Panc1 (cell line): ENCODE measurements around the gene ZBTB20.

Experiments used
- POLR2AphosphoS5 ChIP-seq: IDR thresholded peaks from 2 replicates; pipeline ENCODE4 v1.6.1; 2012; ENCODE audit warnings: mild to moderate bottlenecking, low read depth, low read length, moderate library complexity
- TF ChIP-seq, protein P1 (sequence below): fragments of 450-650 bp; IDR thresholded peaks from 2 replicates; pipeline ENCODE4 v1.5.1; 2017; ENCODE audit warnings: mild to moderate bottlenecking

DNA sequence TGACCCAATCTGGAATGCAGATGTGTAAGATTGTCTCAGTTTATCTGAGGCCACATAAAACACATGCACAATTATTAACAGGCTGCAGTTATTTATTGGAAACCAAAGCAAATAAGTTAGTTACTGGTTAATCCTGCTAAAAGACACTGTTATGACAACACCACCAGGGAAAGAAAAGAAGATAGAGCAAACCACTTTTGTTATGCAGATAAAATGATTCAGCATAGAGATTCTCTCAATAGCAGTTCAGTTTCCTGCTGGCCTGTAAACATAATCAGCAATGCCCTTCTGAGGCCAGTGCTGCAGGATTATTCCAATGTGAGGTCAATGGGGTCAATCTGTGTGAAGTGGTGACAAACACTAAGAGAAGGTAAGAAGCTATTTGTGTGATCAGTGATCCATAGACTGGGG is 244.4 kb downstream of the ZBTB20 start:
- TF ChIP-seq, protein P1, sequence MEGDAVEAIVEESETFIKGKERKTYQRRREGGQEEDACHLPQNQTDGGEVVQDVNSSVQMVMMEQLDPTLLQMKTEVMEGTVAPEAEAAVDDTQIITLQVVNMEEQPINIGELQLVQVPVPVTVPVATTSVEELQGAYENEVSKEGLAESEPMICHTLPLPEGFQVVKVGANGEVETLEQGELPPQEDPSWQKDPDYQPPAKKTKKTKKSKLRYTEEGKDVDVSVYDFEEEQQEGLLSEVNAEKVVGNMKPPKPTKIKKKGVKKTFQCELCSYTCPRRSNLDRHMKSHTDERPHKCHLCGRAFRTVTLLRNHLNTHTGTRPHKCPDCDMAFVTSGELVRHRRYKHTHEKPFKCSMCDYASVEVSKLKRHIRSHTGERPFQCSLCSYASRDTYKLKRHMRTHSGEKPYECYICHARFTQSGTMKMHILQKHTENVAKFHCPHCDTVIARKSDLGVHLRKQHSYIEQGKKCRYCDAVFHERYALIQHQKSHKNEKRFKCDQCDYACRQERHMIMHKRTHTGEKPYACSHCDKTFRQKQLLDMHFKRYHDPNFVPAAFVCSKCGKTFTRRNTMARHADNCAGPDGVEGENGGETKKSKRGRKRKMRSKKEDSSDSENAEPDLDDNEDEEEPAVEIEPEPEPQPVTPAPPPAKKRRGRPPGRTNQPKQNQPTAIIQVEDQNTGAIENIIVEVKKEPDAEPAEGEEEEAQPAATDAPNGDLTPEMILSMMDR, result no peak
- TF ChIP-seq POLR2AphosphoS5, result no peak
